Activated CD4-positive, alpha-beta memory T cell treated with anti-CD3 and anti-CD28 coated beads, Interleukin-2, amount 10 ng/mL, durations not matched to agents 7 days and 5 days (primary cell): Measurements from ENCODE around the gene DCAF8. TPM values are rescaled to one million over a fixed set of nuclear protein-coding genes. Genes with fewer than 3 reads are reported as not detected.

Experiments used
- CTCF ChIA-PET: fragments of 350-600 bp; sonication (Branson Sonifier 250); formaldehyde crosslinking; loops from one replicate; lab custom pipeline; 2021; ENCODE audit warnings: antibody characterized with exemption, inconsistent platforms; lab: Charles Lee
- POLR2A ChIA-PET: fragments of 350-600 bp; sonication (Branson Sonifier 250); formaldehyde crosslinking; loops from one replicate; lab custom pipeline; 2021; ENCODE audit warnings: antibody characterized with exemption; lab: Charles Lee
- DNase-seq: peaks from one replicate; pipeline ENCODE4 v3.0.0-alpha.2; 2020
- H3K27ac Mint-ChIP-seq: one replicate; pipeline ENCODE4 v1.8.0; 2021; ENCODE audit warnings: mild to moderate bottlenecking, mixed read lengths
- H3K27me3 Mint-ChIP-seq: one replicate; pipeline ENCODE4 v1.8.0; 2021; ENCODE audit warnings: mixed read lengths
- H3K36me3 Mint-ChIP-seq: one replicate; pipeline ENCODE4 v1.8.0; 2021; ENCODE audit warnings: low read depth, mixed read lengths
- H3K4me1 Mint-ChIP-seq: one replicate; pipeline ENCODE4 v1.8.0; 2021; ENCODE audit warnings: mixed read lengths
- H3K4me3 Mint-ChIP-seq: one replicate; pipeline ENCODE4 v1.8.0; 2021; ENCODE audit warnings: mild to moderate bottlenecking, mixed read lengths
- H3K9me3 Mint-ChIP-seq: one replicate; pipeline ENCODE4 v1.8.0; 2021; ENCODE audit warnings: mixed read lengths
- total RNA-seq, 2 experiments: library from RNA; stranded (reverse); gene quantifications; one replicate each; pipeline ENCODE4 v1.2.3, GENCODE V29; 2021

The DCAF8 gene
- total RNA-seq, 2 experiments from 2014 or later: 123 to 125 TPM

GRCh38 chr1:160192234-160192633 is 70.1 kb downstream of the DCAF8 start:
- Mint-ChIP-seq H3K4me3 (no peak overlapping the region), H3K4me1 (no peaks in the 10 kb centered on the region), H3K36me3 (no peaks in the 10 kb centered on the region), H3K9me3 (no peaks in the 10 kb centered on the region), H3K27ac (no peak overlapping the region), H3K27me3 (peaks cover 4% of the 10 kb centered on the region)
- CTCF ChIA-PET: interaction anchor here (0.6 to 5.5 kb wide), 4 partner anchors 60 to 98 kb away, joined by 3 to 68 read pairs (median 20); no protein-coding TSS in a partner anchor
- no peak for DNase-seq
- POLR2A ChIA-PET: interaction anchor here (1.6 kb wide), 1 partner anchor 99 kb away, joined by 8 read pairs; no protein-coding TSS in a partner anchor

DNA sequence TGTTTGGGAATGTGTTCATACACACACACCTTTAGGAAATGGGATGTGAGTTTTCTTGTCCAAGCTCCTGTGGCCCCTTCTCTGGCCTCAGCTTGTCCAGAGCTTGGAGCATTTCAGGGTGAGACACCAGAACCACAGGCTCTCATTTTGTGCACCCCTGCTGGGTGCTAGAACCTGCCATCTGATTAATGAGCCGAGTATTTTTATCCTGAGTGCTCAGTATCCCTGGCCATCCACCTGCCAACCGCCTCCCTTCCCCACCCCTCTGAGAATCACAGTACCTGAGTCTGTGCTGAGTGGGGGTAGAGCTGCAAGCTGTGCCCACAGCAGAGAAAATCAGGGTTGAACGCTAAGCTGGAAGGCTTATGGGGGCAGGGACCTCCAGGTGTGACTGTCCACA is 70.6 kb downstream of the DCAF8 start:
- POLR2A ChIA-PET: interaction anchor here (1.6 kb wide), 1 partner anchor 100 kb away, joined by 8 read pairs; no protein-coding TSS in a partner anchor
- Mint-ChIP-seq H3K4me1 (no peaks in the 10 kb centered on the region), H3K36me3 (no peaks in the 10 kb centered on the region), H3K27me3 (peaks cover 4% of the 10 kb centered on the region), H3K27ac (no peak overlapping the region), H3K4me3 (no peak overlapping the region), H3K9me3 (no peaks in the 10 kb centered on the region)
- DNase-seq: no peak
- CTCF ChIA-PET: interaction anchor here (0.6 to 5.5 kb wide), 4 partner anchors 61 to 99 kb away, joined by 3 to 68 read pairs (median 20); no protein-coding TSS in a partner anchor

DNA sequence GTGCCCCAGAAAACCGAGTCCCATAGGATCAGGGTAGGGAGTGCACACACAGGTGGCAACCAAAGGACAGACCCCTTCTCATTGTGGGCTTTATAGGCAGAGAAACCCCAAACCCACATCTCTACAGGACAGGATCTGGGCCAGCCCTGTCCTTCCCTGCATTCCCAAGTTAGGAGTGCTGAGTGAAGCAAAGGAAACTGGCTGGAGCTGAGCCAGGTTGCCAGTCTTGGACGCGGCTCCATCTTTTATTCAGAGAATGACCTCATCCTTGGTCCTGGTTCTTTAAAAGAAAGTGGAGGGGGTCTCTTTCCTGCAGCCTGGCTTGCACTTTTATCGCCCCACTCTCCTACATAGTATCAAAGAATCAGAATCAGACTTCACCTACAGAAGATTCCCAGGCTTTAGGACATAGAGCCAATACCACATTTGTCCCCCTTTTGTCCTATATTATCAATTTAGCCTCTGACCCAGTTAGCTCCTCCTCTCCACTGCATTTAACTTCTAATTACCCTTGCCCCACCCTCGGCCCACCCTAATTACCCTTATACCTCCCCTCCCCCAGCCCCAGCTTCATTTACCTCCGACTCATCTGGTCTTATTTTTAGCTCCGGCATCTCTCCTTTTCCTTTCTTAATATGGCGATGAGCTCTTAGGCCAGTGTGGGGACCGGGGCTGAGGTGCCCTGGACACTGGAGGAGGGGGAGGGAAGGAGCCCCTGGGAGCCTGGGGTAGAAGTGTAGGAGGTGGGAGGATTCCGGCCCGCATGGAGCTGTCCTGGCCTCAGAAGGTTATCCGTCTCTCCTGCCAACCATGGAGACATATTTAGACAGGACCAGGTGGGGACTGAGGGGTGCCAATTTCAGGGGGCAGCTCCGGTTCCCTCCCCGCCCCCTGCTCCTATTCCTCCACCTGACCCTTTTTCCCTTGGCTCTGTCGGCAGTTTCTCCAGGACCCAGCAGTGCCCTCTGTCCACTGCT is 72.4 kb downstream of the DCAF8 start, which contains the start of gene CASQ1:
TSS of gene CASQ1 (plus strand) at position 927 of the 977 bp plus-strand sequence. CDS start 177 bp downstream, outside the sequence.
- Mint-ChIP-seq H3K27ac (no peak within 1 kb of the TSS), H3K27me3 (peaks cover 4% of the 10 kb centered on the region), H3K9me3 (no peaks in the 10 kb centered on the region), H3K4me1 (no peaks in the 10 kb centered on the region), H3K36me3 (no peaks in the 10 kb centered on the region), H3K4me3 (no peak within 1 kb of the TSS)
- no peak for DNase-seq
- CTCF ChIA-PET: interaction anchor here (1.1 to 5.5 kb wide), 4 partner anchors 62 to 190 kb away, joined by 3 to 68 read pairs (median 21); no protein-coding TSS in a partner anchor
- POLR2A ChIA-PET: no interaction called here

DNA sequence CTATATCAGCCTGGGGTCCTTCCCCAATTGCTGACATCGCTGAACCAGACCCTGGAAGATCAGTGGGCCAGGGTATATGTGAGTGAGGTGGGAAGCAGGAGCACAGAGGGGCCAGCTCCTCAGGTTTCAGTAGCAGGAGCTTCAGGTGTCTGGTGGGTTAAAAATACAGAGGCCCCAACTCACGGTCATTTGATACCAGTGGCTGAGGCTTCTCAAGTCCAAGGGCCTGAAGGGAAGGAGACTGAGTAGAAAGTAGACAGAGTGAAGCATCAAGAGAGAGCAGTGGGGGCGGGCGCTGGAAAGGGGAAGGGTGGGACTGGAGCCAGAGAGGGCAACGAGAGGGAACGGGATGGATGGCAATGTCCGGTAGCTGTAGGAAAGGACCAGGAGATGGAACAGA is 74.0 kb downstream of the DCAF8 start:
- POLR2A ChIA-PET: no interaction called here
- no peaks in the 10 kb centered on the region for H3K9me3 Mint-ChIP-seq
- peaks cover 6% of the 10 kb centered on the region for H3K27me3 Mint-ChIP-seq
- H3K27ac Mint-ChIP-seq: no peak overlapping the region
- no peak for DNase-seq
- no peak overlapping the region for H3K4me3 Mint-ChIP-seq
- CTCF ChIA-PET: interaction anchor here (2.0 to 5.5 kb wide), 2 partner anchors 64 to 102 kb away, joined by 5 to 68 read pairs; no protein-coding TSS in a partner anchor
- H3K36me3 Mint-ChIP-seq: no peaks in the 10 kb centered on the region
- H3K4me1 Mint-ChIP-seq: no peaks in the 10 kb centered on the region

DNA sequence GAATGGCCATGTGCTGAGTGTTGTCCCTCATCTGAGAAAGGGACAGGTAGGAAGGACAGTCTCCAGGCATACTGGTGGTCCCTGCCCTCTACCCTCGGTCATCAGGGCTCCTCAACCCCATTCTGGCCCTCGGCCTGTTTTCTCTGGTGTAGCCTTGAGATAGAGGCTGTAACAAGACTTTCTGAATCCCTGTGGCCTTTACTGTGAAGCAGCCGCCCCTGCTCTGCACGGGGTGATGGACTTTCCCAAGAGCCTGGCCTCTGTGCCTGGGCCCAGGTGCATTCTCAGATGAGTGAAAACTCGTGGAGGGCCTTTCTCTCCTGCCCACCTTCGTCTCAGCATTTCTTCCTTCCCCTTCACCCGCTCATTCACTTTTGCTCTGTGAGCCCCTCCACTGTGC is 74.9 kb downstream of the DCAF8 start:
- no peaks in the 10 kb centered on the region for H3K4me1 Mint-ChIP-seq
- peaks cover 6% of the 10 kb centered on the region for H3K27me3 Mint-ChIP-seq
- CTCF ChIA-PET: interaction anchor here (2.0 kb wide), 1 partner anchor 65 kb away, joined by 5 read pairs; no protein-coding TSS in a partner anchor
- H3K27ac Mint-ChIP-seq: no peak overlapping the region
- H3K9me3 Mint-ChIP-seq: no peaks in the 10 kb centered on the region
- POLR2A ChIA-PET: no interaction called here
- DNase-seq: no peak
- no peak overlapping the region for H3K4me3 Mint-ChIP-seq
- H3K36me3 Mint-ChIP-seq: no peaks in the 10 kb centered on the region

DNA sequence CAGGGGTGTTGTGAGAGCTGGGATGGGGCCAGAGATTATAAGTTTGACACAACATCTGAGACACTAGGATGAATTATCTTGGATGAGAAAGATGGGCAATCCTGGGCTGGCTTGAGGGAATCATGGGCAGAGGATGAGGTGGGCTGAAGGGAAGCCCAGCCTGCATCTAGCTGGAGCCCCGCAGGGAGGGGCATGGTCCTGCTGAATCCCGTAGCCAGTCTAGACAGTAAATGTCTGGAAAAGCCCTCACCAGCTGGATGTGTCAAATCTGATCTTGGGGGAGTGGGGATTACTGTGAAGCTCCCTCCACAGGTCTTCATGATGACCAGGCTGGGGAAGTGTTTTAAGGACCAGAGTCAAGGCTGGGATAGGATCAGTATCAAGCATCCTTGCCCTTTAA is 75.6 kb downstream of the DCAF8 start:
- H3K4me3 Mint-ChIP-seq: no peak overlapping the region
- H3K9me3 Mint-ChIP-seq: no peaks in the 10 kb centered on the region
- no peaks in the 10 kb centered on the region for H3K36me3 Mint-ChIP-seq
- ChIA-PET CTCF (no interaction called here), POLR2A (no interaction called here)
- H3K4me1 Mint-ChIP-seq: no peaks in the 10 kb centered on the region
- H3K27ac Mint-ChIP-seq: no peak overlapping the region
- peaks cover 10% of the 10 kb centered on the region for H3K27me3 Mint-ChIP-seq
- DNase-seq: no peak

- H3K4me3 Mint-ChIP-seq: no peak overlapping the region
- no peak for DNase-seq
- H3K9me3 Mint-ChIP-seq: no peaks in the 10 kb centered on the region
- ChIA-PET CTCF (no interaction called here), POLR2A (no interaction called here)
- H3K27me3 Mint-ChIP-seq: peaks cover 12% of the 10 kb centered on the region
- H3K27ac Mint-ChIP-seq: no peak overlapping the region
- no peaks in the 10 kb centered on the region for H3K4me1 Mint-ChIP-seq
- no peaks in the 10 kb centered on the region for H3K36me3 Mint-ChIP-seq
These were observed 76.1 kb downstream of the DCAF8 start for GRCh38 chr1:160186246-160186645.

DNA sequence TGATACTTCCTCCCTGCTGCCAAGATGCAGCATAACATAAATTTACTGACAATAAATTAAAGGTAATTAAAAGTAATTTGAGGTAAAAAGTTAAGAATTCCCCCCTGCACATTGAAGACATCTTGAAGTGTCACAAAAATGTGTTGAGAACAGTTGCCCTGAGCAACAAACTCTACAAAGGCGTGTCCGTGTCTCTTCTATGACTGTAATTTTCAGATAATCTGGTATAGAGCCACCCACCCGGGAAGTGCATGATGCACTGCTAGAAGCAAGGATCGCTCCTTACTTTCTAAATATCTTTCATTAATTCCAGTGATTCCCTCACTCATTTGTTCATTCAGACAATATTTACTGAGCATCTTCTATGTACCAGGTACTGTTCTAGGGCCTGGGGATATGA is 83.0 kb downstream of the DCAF8 start:
- Mint-ChIP-seq H3K27me3 (peaks cover 29% of the 10 kb centered on the region), H3K36me3 (no peaks in the 10 kb centered on the region), H3K27ac (no peak overlapping the region), H3K4me1 (no peaks in the 10 kb centered on the region), H3K9me3 (no peaks in the 10 kb centered on the region), H3K4me3 (no peak overlapping the region)
- no peak for DNase-seq
- CTCF ChIA-PET: no interaction called here
- POLR2A ChIA-PET: no interaction called here

DNA sequence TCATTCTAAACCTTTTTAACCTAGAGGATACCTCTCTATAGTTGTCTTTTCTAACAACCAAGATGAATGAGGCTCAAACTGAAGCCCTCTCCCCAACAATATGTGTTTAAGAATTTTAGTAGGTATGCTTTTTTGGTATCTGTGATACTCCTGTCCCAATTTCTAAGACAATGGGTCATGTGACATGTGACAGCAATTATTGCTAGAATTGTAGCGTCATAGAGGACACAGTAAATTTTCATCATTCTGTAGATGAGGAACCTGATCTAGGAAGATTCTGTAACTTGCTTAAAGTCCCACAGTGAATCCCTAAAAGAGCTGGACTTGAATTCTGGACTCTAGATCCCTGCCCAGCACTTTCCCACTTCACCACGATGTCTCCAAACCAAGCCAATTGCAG is 83.6 kb downstream of the DCAF8 start:
- Mint-ChIP-seq H3K4me3 (no peak overlapping the region), H3K27ac (no peak overlapping the region), H3K36me3 (no peaks in the 10 kb centered on the region), H3K4me1 (peaks cover under 1% of the 10 kb centered on the region), H3K9me3 (no peaks in the 10 kb centered on the region), H3K27me3 (peaks cover 30% of the 10 kb centered on the region)
- DNase-seq: no peak
- ChIA-PET POLR2A (no interaction called here), CTCF (interaction anchor here (0.6 kb wide), 1 partner anchor 132 kb away, joined by 3 read pairs; no protein-coding TSS in a partner anchor)

DNA sequence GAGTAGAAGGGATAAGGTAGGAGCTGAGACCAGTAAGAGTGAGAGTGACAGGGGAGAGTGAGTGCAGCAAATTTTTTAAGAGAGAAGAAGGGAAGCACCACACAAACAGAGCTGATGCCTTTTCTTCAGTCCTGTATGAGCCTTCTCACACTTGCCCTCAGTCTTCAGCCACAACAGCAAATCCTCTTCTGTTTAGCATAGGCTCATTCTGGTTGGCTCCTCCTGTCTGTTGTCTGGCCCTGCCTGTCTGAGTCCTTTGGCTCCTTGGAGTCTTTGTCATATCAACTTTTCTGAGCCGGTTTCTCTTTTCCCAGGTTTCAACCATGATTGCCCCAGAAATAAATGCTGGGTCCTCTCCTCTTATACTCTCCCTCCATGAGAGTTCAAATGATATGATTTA is 84.7 kb downstream of the DCAF8 start:
- ChIA-PET POLR2A (no interaction called here), CTCF (no interaction called here)
- Mint-ChIP-seq H3K4me3 (no peak overlapping the region), H3K36me3 (no peaks in the 10 kb centered on the region), H3K4me1 (peaks cover 4% of the 10 kb centered on the region), H3K9me3 (no peaks in the 10 kb centered on the region), H3K27ac (no peak overlapping the region), H3K27me3 (peaks cover 35% of the 10 kb centered on the region)
- DNase-seq: no peak

GRCh38 chr1:160177231-160177630 is 85.1 kb downstream of the DCAF8 start:
- Mint-ChIP-seq H3K27me3 (peaks cover 39% of the 10 kb centered on the region), H3K36me3 (no peaks in the 10 kb centered on the region), H3K9me3 (no peaks in the 10 kb centered on the region), H3K4me3 (no peak overlapping the region), H3K27ac (no peak overlapping the region), H3K4me1 (peaks cover 4% of the 10 kb centered on the region)
- DNase-seq: no peak
- ChIA-PET CTCF (no interaction called here), POLR2A (no interaction called here)

DNA sequence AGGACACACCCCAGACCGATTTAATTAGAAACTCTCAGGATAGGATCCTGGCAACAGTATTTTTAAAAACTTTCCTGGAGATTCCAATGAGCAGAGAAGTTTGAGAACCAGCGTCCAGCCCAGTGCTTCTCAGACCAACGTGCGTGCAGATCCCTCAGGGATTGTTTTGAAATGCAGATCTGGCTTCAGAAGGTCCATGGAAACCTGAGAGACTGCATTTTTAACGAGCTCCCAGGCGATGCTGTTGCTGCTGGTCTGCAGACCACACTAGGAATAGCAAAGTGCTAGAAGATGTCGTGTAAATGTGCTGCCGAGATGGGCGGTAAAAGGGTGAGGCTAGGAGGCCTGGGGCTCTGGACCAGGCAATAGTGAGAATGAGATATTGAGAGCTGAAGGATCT is 90.4 kb downstream of the DCAF8 start:
- ChIA-PET CTCF (no interaction called here), POLR2A (no interaction called here)
- H3K27ac Mint-ChIP-seq: no peak overlapping the region
- H3K27me3 Mint-ChIP-seq: peaks cover 46% of the 10 kb centered on the region
- DNase-seq: no peak
- H3K36me3 Mint-ChIP-seq: no peaks in the 10 kb centered on the region
- H3K4me3 Mint-ChIP-seq: no peak overlapping the region
- no peaks in the 10 kb centered on the region for H3K9me3 Mint-ChIP-seq
- H3K4me1 Mint-ChIP-seq: peaks cover 12% of the 10 kb centered on the region

DNA sequence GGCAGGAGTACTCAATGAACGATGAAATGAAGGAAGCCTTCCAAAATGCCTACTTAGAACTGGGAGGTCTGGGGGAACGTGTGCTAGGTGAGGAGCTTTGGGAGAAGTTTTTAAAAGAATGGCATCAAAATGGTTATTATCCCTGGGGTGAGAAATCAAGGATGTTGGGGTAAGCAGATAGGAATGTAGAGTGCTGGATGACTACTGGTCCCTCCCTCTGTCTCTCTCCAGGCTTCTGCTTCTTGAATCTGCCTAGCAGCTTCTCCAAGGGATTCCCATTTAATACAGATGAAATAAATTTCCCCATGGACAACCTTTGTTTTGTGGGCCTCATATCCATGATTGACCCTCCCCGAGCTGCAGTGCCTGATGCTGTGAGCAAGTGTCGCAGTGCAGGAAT is 91.0 kb downstream of the DCAF8 start:
- ChIA-PET POLR2A (no interaction called here), CTCF (no interaction called here)
- Mint-ChIP-seq H3K4me3 (no peak overlapping the region), H3K27me3 (peaks cover 51% of the 10 kb centered on the region), H3K27ac (no peak overlapping the region), H3K4me1 (peaks cover 12% of the 10 kb centered on the region), H3K36me3 (no peaks in the 10 kb centered on the region), H3K9me3 (no peaks in the 10 kb centered on the region)
- DNase-seq: no peak
